CD4-positive, alpha-beta memory T cell (primary cell): ENCODE results near the gene EPAS1. TPM values are rescaled to one million over a fixed set of nuclear protein-coding genes. Genes with fewer than 3 reads are reported as not detected.

ENCODE experiments used
- CTCF ChIA-PET: fragments of 350-600 bp; sonication (Branson Sonifier 250); formaldehyde crosslinking; loops from one replicate; lab custom pipeline; 2021; ENCODE audit warnings: inconsistent platforms; ENCODE audit not compliant: partially characterized antibody; lab: Charles Lee
- POLR2A ChIA-PET: fragments of 350-600 bp; sonication (Branson Sonifier 250); formaldehyde crosslinking; loops from one replicate; lab custom pipeline; 2021; ENCODE audit not compliant: partially characterized antibody; lab: Charles Lee
- DNase-seq, 5 donors: peaks; one replicate each; pipeline versions ENCODE4 v3.0.0 to v3.0.0-alpha.2; 2020 to 2022; ENCODE audit warnings: mixed read lengths in 1 of 5
- H3K27ac ChIP-seq: one replicate; pipeline ENCODE4 v1.7.0; 2013; ENCODE audit warnings: low read depth, low read length
- H3K27me3 ChIP-seq: 2 replicates; pipeline ENCODE4 v1.7.0; 2013; ENCODE audit warnings: mild to moderate bottlenecking, low read length, moderate library complexity; ENCODE audit not compliant: insufficient read depth
- H3K36me3 ChIP-seq: 2 replicates; pipeline ENCODE4 v1.7.0; 2013; ENCODE audit warnings: mild to moderate bottlenecking, low read length, moderate library complexity; ENCODE audit not compliant: insufficient read depth
- H3K4me1 ChIP-seq: 2 replicates; pipeline ENCODE4 v1.7.0; 2013; ENCODE audit warnings: mild to moderate bottlenecking, low read length, moderate library complexity; ENCODE audit not compliant: insufficient read depth
- H3K4me3 ChIP-seq, 2 donors: one replicate each; pipeline ENCODE4 v1.7.0; 2013; ENCODE audit warnings: low read length in 2 of 2, mild to moderate bottlenecking in 1 of 2
- H3K9me3 ChIP-seq, 2 donors: one replicate each; pipeline ENCODE4 v1.7.0; 2013; ENCODE audit warnings: low read length in 2 of 2, control low read depth in 1 of 2; ENCODE audit not compliant: control insufficient read depth in 1 of 2
- H3K27ac Mint-ChIP-seq, 7 donors: one replicate each; pipeline ENCODE4 v1.8.0; 2020 to 2021; ENCODE audit warnings: mixed read lengths in 7 of 7, mild to moderate bottlenecking in 6 of 7, inconsistent platforms in 3 of 7, moderate library complexity in 3 of 7
- H3K27me3 Mint-ChIP-seq, 2 donors: one replicate each; pipeline ENCODE4 v1.8.0; 2020 to 2021; ENCODE audit warnings: mixed read lengths in 2 of 2
- H3K36me3 Mint-ChIP-seq, 2 donors: one replicate each; pipeline ENCODE4 v1.8.0; 2020 to 2021; ENCODE audit warnings: mixed read lengths in 2 of 2, inconsistent platforms in 1 of 2, mild to moderate bottlenecking in 1 of 2
- H3K4me1 Mint-ChIP-seq, 4 donors: one replicate each; pipeline ENCODE4 v1.8.0; 2020 to 2021; ENCODE audit warnings: mixed read lengths in 4 of 4, mild to moderate bottlenecking in 1 of 4
- H3K4me3 Mint-ChIP-seq, 8 donors: one replicate each; pipeline ENCODE4 v1.8.0; 2020 to 2021; ENCODE audit warnings: mixed read lengths in 8 of 8, mild to moderate bottlenecking in 7 of 8, moderate library complexity in 6 of 8, inconsistent platforms in 3 of 8
- H3K9me3 Mint-ChIP-seq, 8 donors: one replicate each; pipeline ENCODE4 v1.8.0; 2020 to 2021; ENCODE audit warnings: mixed read lengths in 8 of 8, mild to moderate bottlenecking in 5 of 8, inconsistent platforms in 3 of 8, moderate library complexity in 1 of 8
- intact Hi-C: fragments of 100-400 bp; cut with micrococcal nuclease; formaldehyde crosslinking; loops from one replicate; pipeline ENCODE4 v1.15.1; 2023
- polyA plus RNA-seq, 2 donors: library from polyadenylated mRNA; unstranded; fragments of 300-500 nt; fragmentation: Illumina TruSeq; gene quantifications; one replicate each; pipeline ENCODE4 v1.2.3, GENCODE V29; 2021
- total RNA-seq, 2 experiments: library from RNA; stranded (reverse); gene quantifications; one replicate each; pipeline ENCODE4 v1.2.3, GENCODE V29; 2021

EPAS1 gene
- total and polyA plus RNA-seq, 4 experiments from 2014 or later = 0.40 to 2.7 (median 2.3) TPM; not detected in 1

DNA sequence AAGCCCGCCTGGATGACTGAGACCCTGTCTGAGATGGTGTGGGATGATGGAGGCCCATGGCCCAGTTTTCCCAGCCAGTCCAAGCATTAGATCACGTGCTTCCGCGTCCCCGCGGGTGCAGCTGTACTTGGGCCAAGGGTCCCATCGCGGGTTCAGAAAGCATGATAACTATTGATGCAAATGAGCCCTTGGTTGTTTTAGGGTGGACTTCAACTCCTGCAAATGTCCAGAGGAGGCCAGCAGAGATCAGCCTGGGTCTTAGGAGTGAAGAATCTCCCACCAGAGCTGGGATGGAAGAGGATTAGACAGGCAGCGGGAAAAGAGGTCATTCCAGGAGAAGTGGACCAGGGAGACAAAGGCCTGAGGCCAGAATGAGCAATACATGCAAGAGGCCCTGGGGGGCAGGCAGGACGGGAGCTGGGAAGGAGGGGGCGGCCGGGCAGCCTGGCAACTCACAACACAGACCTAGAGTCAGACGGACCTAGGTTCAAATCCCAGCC, 92.3 kb downstream of the EPAS1 start:
- Histone ChIP-seq H3K4me3 (no peak overlapping the region), H3K9me3 (no peaks in the 10 kb centered on the region), H3K4me1 (no peaks in the 10 kb centered on the region), H3K36me3 (no peaks in the 10 kb centered on the region), H3K27ac (no peak overlapping the region), H3K27me3 (no peaks in the 10 kb centered on the region)
- CTCF ChIA-PET = no interaction called here
- Mint-ChIP-seq H3K4me3 (no peak overlapping the region), H3K9me3 (no peaks in the 10 kb centered on the region), H3K27me3 (peaks cover 3 to 8% of the 10 kb centered on the region in 2 donors), H3K36me3 (no peaks in the 10 kb centered on the region), H3K27ac (no peak overlapping the region), H3K4me1 (peaks cover 0 to 2% (median 0%) of the 10 kb centered on the region in 4 donors)
- intact Hi-C loops = no loop called here
- DNase-seq = no peak
- POLR2A ChIA-PET = no interaction called here

DNA sequence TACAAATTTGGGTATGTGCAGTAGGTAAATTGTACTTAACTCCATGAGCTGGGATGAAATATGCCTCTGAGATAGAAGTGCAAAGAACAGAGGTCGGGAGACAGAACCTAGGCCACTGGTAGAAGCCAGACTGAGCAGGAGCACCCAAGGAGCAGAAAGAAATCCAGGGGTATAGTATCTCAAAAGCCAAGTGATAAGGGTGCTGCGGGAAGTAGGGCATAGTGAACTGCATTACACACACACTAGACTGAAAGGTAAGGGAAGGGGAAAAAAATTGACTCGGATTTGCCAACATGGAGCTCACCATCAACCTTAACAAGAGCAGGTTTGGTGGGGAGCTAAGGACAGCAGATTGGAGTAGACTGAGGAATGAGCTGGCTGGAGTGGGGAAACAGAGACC, 92.8 kb downstream of the EPAS1 start:
- no peaks in the 10 kb centered on the region for H3K36me3 Mint-ChIP-seq
- ChIA-PET POLR2A (no interaction called here), CTCF (no interaction called here)
- H3K9me3 ChIP-seq = no peaks in the 10 kb centered on the region
- DNase-seq = no peak
- no peaks in the 10 kb centered on the region for H3K9me3 Mint-ChIP-seq
- intact Hi-C loops = no loop called here
- no peaks in the 10 kb centered on the region for H3K4me1 ChIP-seq
- H3K4me3 ChIP-seq = no peak overlapping the region
- H3K27ac Mint-ChIP-seq = no peak overlapping the region
- H3K36me3 ChIP-seq = no peaks in the 10 kb centered on the region
- H3K27me3 Mint-ChIP-seq = peaks cover 3 to 8% of the 10 kb centered on the region in 2 donors
- H3K27me3 ChIP-seq = no peaks in the 10 kb centered on the region
- H3K27ac ChIP-seq = no peak overlapping the region
- H3K4me1 Mint-ChIP-seq = peaks cover 0 to 2% (median under 1%) of the 10 kb centered on the region in 4 donors
- no peak overlapping the region for H3K4me3 Mint-ChIP-seq

DNA sequence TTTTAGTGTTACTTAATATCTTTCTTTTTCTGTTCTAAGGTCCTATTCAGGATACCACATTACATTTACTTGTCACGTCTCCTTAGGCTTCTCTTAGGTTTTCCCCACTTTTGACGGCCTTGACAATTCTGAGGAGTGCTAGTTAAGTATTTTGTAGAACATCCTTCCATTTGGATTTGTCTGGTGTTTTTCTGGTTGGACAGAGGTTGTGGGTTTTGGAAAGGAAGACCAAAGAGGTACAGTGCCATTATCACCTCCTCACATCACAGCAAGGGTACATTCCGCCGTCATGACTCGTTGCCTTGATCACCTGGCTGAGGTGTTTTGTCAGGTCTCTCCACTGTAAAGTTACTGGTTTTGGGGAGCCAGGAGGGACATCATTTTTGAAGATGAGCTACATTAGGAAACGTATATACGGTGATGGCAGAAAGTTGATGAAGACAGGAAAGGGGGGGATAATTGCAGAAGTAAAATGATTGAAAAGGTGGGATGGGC, 93.7 kb downstream of the EPAS1 start:
- H3K4me1 ChIP-seq = no peaks in the 10 kb centered on the region
- H3K27me3 ChIP-seq = no peaks in the 10 kb centered on the region
- Mint-ChIP-seq H3K4me3 (no peak overlapping the region), H3K27ac (no peak overlapping the region), H3K9me3 (no peaks in the 10 kb centered on the region), H3K36me3 (no peaks in the 10 kb centered on the region), H3K4me1 (peaks cover 0 to 4% (median 2%) of the 10 kb centered on the region in 4 donors), H3K27me3 (peaks cover 4 to 9% of the 10 kb centered on the region in 2 donors)
- CTCF ChIA-PET = no interaction called here
- intact Hi-C loops = no loop called here
- POLR2A ChIA-PET = no interaction called here
- no peaks in the 10 kb centered on the region for H3K9me3 ChIP-seq
- no peak overlapping the region for H3K27ac ChIP-seq
- H3K36me3 ChIP-seq = no peaks in the 10 kb centered on the region
- DNase-seq = no peak
- H3K4me3 ChIP-seq = no peak overlapping the region

DNA sequence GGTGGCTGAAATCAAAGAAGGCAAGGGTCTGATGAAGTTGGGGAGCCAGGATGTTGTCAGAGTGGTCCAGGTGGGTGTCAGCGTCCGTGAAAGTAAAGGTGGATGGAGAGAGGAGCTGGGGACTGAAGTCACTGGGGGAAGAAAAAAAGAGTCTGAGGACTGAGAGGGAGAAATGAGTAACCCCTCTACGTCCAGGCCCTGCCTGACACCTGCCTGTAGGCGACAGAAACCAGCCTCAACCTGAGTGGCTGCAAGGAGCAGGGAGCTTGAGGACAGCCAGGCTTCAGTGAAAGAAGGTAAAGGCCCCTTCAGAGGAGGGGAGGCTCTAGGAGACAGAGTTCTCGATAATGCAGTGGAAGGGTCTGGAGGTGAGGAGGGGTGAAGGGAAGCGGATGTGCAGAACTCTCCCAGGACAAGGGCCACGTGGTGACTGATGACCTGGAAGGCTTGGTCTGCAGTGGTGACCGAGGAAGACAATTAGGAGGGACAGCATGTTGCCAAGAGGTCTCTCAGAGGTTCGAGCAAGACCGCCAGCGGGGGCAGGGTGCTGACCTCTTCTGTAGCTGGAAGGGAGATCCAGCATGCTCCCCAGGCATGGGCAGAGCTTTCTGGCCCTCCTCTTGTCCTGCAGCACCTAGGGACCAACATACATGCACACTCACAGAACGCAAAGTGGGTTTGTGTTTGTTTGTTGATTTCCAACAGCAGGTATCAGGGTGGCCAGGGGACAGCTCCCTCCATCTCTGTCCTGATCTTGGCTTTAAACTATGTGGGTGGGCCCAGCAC, 95.5 kb downstream of the EPAS1 start:
- peak overlapping the region in 1 of 7 donors; percentile 52 for H3K27ac Mint-ChIP-seq
- CTCF ChIA-PET = no interaction called here
- H3K4me1 ChIP-seq = no peaks in the 10 kb centered on the region
- no peaks in the 10 kb centered on the region for H3K27me3 ChIP-seq
- POLR2A ChIA-PET = no interaction called here
- H3K27ac ChIP-seq = no peak overlapping the region
- H3K9me3 Mint-ChIP-seq = no peaks in the 10 kb centered on the region
- H3K9me3 ChIP-seq = no peaks in the 10 kb centered on the region
- H3K27me3 Mint-ChIP-seq = peaks cover 4 to 9% of the 10 kb centered on the region in 2 donors
- H3K36me3 Mint-ChIP-seq = no peaks in the 10 kb centered on the region
- H3K4me3 Mint-ChIP-seq = no peak overlapping the region
- no peaks in the 10 kb centered on the region for H3K36me3 ChIP-seq
- H3K4me3 ChIP-seq = no peak overlapping the region
- DNase-seq = no peak
- intact Hi-C loops = no loop called here
- H3K4me1 Mint-ChIP-seq = peaks cover 0 to 4% (median 2%) of the 10 kb centered on the region in 4 donors

DNA sequence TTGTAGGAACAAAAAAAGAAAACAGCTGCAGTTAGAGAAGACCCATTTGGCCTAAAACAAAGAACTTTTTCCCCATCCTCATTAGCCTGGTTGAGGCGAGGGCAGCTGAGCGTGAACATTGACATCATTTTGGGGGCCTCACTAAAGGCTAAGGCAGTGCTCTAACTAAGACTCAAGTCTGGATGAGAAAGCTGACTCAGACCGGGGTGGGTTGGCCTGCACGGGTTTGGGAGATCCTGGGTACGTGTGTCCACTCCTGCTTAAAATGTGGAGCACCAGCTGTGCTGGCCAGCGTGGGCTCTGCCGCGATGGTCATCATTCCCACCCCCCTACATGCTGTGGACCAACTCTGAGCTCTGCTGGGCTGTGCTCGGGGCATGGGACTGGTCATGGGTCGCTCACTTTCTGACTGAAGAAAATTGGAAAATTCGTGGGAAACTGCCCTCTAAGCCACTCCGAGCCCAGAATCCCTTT, 96.2 kb downstream of the EPAS1 start:
- DNase-seq = no peak
- H3K36me3 Mint-ChIP-seq = no peaks in the 10 kb centered on the region
- Histone ChIP-seq H3K4me1 (no peaks in the 10 kb centered on the region), H3K9me3 (no peaks in the 10 kb centered on the region), H3K36me3 (no peaks in the 10 kb centered on the region), H3K27me3 (no peaks in the 10 kb centered on the region), H3K4me3 (no peak overlapping the region), H3K27ac (no peak overlapping the region)
- POLR2A ChIA-PET = no interaction called here
- H3K27ac Mint-ChIP-seq = no peak overlapping the region
- CTCF ChIA-PET = no interaction called here
- intact Hi-C loops = no loop called here
- H3K4me3 Mint-ChIP-seq = no peak overlapping the region
- H3K9me3 Mint-ChIP-seq = no peaks in the 10 kb centered on the region
- peaks cover 5 to 9% of the 10 kb centered on the region in 2 donors for H3K27me3 Mint-ChIP-seq
- peaks cover 0 to 4% (median 2%) of the 10 kb centered on the region in 4 donors for H3K4me1 Mint-ChIP-seq

DNA sequence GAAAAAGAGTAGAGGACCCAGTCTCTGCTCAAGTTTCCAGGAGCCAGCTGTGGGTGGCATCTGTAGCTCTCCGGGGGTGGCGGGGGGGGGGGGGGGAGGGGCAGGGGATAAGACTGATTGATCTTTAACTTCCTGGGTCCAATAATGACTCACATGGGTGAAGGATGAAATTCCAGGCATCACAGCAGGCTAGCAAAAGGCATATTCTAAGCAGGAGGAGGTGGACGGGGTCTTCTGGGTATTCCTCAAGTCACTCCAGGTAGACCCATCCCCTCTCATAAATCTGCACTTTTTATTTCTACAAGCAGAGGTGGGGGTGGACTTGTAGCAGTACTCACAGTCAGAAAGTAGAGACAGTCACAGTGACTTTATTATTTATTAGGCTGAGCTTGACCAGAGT, 96.7 kb downstream of the EPAS1 start:
- H3K9me3 Mint-ChIP-seq = no peaks in the 10 kb centered on the region

DNA sequence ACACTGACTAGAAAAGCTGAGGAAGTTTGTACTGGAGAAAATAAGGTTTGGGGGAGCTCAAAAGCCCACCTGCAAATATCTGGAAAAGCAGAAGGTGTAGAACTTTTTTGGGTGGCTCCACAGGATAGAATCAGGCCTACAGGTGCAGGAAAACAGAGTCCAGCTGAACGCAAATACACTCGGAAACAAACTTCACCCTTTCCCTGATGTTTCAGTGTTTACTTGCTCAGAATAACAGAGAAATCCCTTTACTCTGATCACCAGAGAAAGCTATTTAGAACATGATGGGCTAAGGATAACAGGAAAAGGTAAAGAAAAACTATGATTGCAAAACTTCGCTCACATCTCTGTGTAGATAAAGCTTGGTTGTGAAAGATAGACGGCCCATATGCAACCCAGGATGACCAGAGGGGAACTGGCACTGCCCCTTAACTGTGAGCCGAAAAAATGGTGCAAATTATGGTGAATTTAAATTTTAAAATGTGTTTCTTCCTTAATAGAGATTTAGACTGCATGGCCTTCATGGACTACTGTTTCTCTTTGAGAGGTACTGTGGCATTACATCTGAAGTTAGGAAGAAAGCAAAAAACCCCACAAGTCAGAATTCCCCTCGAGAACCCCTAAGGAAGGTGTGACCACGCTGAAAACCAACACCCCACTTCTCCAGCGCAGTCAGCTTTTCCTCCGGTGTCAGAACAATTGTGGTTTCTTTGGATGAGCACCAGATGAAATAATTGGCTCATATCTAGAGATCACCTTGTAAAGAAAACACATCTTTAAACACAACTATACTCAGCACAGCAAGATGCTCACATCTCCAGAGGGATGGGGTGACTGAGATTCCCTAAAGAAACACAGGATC, 97.7 kb downstream of the EPAS1 start:
- POLR2A ChIA-PET = no interaction called here
- H3K36me3 Mint-ChIP-seq = no peaks in the 10 kb centered on the region

More for the DNA sequence above, 96.7 kb downstream of the EPAS1 start:
- H3K4me3 ChIP-seq = no peak overlapping the region
- Mint-ChIP-seq H3K36me3 (no peaks in the 10 kb centered on the region), H3K27me3 (peaks cover 6 to 9% of the 10 kb centered on the region in 2 donors), H3K4me1 (peaks cover 0 to 4% (median 2%) of the 10 kb centered on the region in 4 donors), H3K27ac (no peak overlapping the region), H3K4me3 (no peak overlapping the region)
- POLR2A ChIA-PET = no interaction called here
- no peak overlapping the region for H3K27ac ChIP-seq
- intact Hi-C loops = no loop called here
- H3K9me3 ChIP-seq = no peaks in the 10 kb centered on the region
- DNase-seq = no peak
- H3K4me1 ChIP-seq = no peaks in the 10 kb centered on the region
- H3K36me3 ChIP-seq = no peaks in the 10 kb centered on the region
- H3K27me3 ChIP-seq = no peaks in the 10 kb centered on the region
- CTCF ChIA-PET = no interaction called here

More for the DNA sequence above, 97.7 kb downstream of the EPAS1 start:
- Histone ChIP-seq H3K27ac (no peak overlapping the region), H3K9me3 (no peaks in the 10 kb centered on the region), H3K4me3 (no peak overlapping the region), H3K4me1 (no peaks in the 10 kb centered on the region), H3K36me3 (no peaks in the 10 kb centered on the region), H3K27me3 (no peaks in the 10 kb centered on the region)
- no peak overlapping the region for H3K4me3 Mint-ChIP-seq
- CTCF ChIA-PET = no interaction called here
- intact Hi-C loops = no loop called here
- no peaks in the 10 kb centered on the region for H3K9me3 Mint-ChIP-seq
- H3K27me3 Mint-ChIP-seq = peaks cover 6 to 8% of the 10 kb centered on the region in 2 donors
- peaks cover 0 to 4% (median 2%) of the 10 kb centered on the region in 4 donors for H3K4me1 Mint-ChIP-seq
- no peak overlapping the region for H3K27ac Mint-ChIP-seq
- DNase-seq = no peak
